Tracheal epithelial cell (primary cell): Measurements from ENCODE around the gene NPEPPS. TPM values are rescaled to one million over a fixed set of nuclear protein-coding genes. Genes with fewer than 3 reads are reported as not detected.

ENCODE experiments used
- total RNA-seq: library from RNA; depleted of rRNA; stranded (reverse); fragments of >200 nt; gene quantifications from 2 replicates; pipeline ENCODE4 v1.2.1, GENCODE V29; 2014

Gene NPEPPS
- 93.6 and 112 TPM in 2 replicates for total RNA-seq

GRCh38 chr17:47530557-47531232 is at the start of gene NPEPPS:
Gene NPEPPS (plus strand): TSS chr17:47531108. CDS start chr17:47531301, 193 bp downstream.

GRCh38 chr17:47649153-47649971 is 118.5 kb downstream of the NPEPPS start, which contains the start of gene KPNB1:
Gene KPNB1 (plus strand): TSS chr17:47649919. CDS start chr17:47650245, 326 bp downstream.

Other genes starting within 250 kb of the NPEPPS start
- gene EFCAB13, start 207.2 kb upstream of the NPEPPS start, total RNA-seq, result 0.85 and 7.5 TPM in 2 replicates
- gene KPNB1, start 118.8 kb downstream of the NPEPPS start, total RNA-seq, result 295 and 318 TPM in 2 replicates
- gene TBKBP1, start 163.1 kb downstream of the NPEPPS start, total RNA-seq, result 8.1 and 8.9 TPM in 2 replicates
- not detected in 2 replicates for gene TBX21, start 202.1 kb downstream of the NPEPPS start, total RNA-seq